ENCODE data around the gene SLC5A3.

Gene SLC5A3

GRCh38 chr21:34110594-34111202 lies 37.3 kb downstream of the SLC5A3 start:
- H2AFZ ChIP-seq (ENCODE audit: low read depth, low read length) = no peak overlapping the region
- H3K4me3 ChIP-seq (ENCODE audit: low read depth in 1 of 2, low read length in 2 of 2) = no peak overlapping the region
- peaks cover 93% of the 10 kb centered on the region for H3K79me2 ChIP-seq (ENCODE audit: insufficient read depth, low read length)
- no peaks in the 10 kb centered on the region for H3K27me3 ChIP-seq (ENCODE audit: insufficient read depth, low read length, poor library complexity)
- no peak overlapping the region for H3K4me2 ChIP-seq (ENCODE audit: insufficient read depth, low read length)
- ATAC-seq (ENCODE audit: insufficient read depth, low read depth) (no peak), DNase-seq (no peak)
- H3K36me3 ChIP-seq (ENCODE audit: insufficient read depth, low read length) = no peaks in the 10 kb centered on the region; the same call in 1 of the 2 replicates
- no peak overlapping the region for H3K27ac ChIP-seq (ENCODE audit: low read length)
- no peaks in the 10 kb centered on the region for H3K4me1 ChIP-seq (ENCODE audit: insufficient read depth, low read length)
- H4K20me1 ChIP-seq (ENCODE audit: insufficient read depth, low read length) = 0 out of 2 replicates have a peak, but pooled peaks cover 4% of the 10 kb centered on the region
- TF ChIP-seq EZH2 (IDR thresholded peaks at IDR 0.05; ENCODE audit: borderline replicate concordance, low read depth, low read length, severe bottlenecking) = no peak
- TF ChIP-seq CTCF (IDR thresholded peaks at IDR 0.05; ENCODE audit: borderline replicate concordance, extremely low read depth, low read length, poor library complexity, severe bottlenecking) = no peak
- no peaks in the 10 kb centered on the region for H3K9me3 ChIP-seq (ENCODE audit: insufficient read depth, low read length, severe bottlenecking)
- H3K9ac ChIP-seq (ENCODE audit: low read depth, low read length) = no peak overlapping the region

DNA sequence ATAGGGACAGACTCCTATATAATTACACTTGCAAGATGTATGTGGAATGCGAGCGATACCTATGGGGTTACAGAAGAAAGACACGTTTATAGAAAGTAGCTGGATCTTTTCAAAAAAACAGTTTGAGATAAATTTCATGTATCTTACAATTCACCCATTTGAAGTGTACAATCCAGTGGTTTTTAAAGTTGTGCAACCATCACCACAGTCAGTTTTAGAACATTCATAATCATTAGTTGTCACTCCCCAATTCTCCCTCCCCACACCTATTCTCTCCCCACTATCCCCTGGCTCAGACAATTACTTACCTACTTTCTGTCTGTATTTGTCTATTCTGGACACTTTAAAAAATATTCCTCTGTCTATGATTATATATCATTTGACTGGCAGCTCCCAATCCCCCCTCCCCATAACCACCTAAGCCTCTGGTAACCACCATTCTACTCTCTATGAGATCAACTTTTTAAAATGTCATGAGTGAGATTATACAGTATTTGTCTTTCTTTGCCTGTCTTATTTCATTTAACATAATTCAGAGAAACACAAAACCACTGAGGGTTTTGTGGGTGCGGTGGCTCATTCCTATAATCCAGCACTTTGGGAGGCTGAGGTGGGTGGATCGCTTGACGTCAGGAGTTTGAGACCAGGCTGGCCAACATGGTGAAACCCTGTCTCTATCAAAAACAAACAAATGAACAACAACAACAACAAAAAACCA lies 39.1 kb downstream of the SLC5A3 start:
- Histone ChIP-seq H3K27ac (ENCODE audit: low read length) (no peak overlapping the region), H3K9ac (ENCODE audit: low read depth, low read length) (no peak overlapping the region), H3K4me3 (ENCODE audit: low read depth in 1 of 2, low read length in 2 of 2) (no peak overlapping the region), H2AFZ (ENCODE audit: low read depth, low read length) (no peak overlapping the region), H3K9me3 (ENCODE audit: insufficient read depth, low read length, severe bottlenecking) (no peaks in the 10 kb centered on the region), H3K4me1 (ENCODE audit: insufficient read depth, low read length) (no peaks in the 10 kb centered on the region), H3K79me2 (ENCODE audit: insufficient read depth, low read length) (peaks cover 92% of the 10 kb centered on the region), H3K27me3 (ENCODE audit: insufficient read depth, low read length, poor library complexity) (no peaks in the 10 kb centered on the region), H4K20me1 (ENCODE audit: insufficient read depth, low read length) (peaks cover 8% of the 10 kb centered on the region; the same call in 1 of the 2 replicates), H3K4me2 (ENCODE audit: insufficient read depth, low read length) (no peak overlapping the region), H3K36me3 (ENCODE audit: insufficient read depth, low read length) (peaks cover 3% of the 10 kb centered on the region; the same call in 1 of the 2 replicates)
- TF ChIP-seq CTCF (IDR thresholded peaks at IDR 0.05; ENCODE audit: borderline replicate concordance, extremely low read depth, low read length, poor library complexity, severe bottlenecking) (no peak), EZH2 (IDR thresholded peaks at IDR 0.05; ENCODE audit: borderline replicate concordance, low read depth, low read length, severe bottlenecking) (no peak)
- ATAC-seq (ENCODE audit: insufficient read depth, low read depth) = no peak
- DNase-seq = no peak

DNA sequence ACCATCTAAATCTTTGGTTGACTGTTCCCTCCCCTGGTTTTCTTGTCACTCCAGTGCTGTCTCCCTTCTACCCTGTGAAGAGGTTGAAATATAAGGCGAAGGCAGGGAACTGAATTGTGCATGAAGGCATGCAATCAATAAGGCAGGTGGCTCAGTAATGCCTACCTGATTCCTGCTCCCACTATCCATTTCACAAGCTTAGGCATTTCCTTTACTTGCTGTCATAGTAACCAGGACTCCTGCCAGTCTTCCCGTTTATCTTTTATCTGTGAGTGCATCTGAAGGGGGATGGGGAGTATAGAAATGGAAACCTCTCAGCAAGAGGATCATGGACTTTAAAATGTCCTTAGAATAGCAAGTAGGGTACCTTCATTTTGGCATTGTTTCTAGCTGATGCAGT lies 40.5 kb downstream of the SLC5A3 start:
- H3K9me3 ChIP-seq (ENCODE audit: insufficient read depth, low read length, severe bottlenecking) = no peaks in the 10 kb centered on the region
- TF ChIP-seq CTCF (IDR thresholded peaks at IDR 0.05; ENCODE audit: borderline replicate concordance, extremely low read depth, low read length, poor library complexity, severe bottlenecking) (no peak), EZH2 (IDR thresholded peaks at IDR 0.05; ENCODE audit: borderline replicate concordance, low read depth, low read length, severe bottlenecking) (no peak)
- no peak for ATAC-seq (ENCODE audit: insufficient read depth, low read depth)
- no peaks in the 10 kb centered on the region for H3K27me3 ChIP-seq (ENCODE audit: insufficient read depth, low read length, poor library complexity)
- H3K4me2 ChIP-seq (ENCODE audit: insufficient read depth, low read length) = no peak overlapping the region
- H3K36me3 ChIP-seq (ENCODE audit: insufficient read depth, low read length) = peaks cover 6% of the 10 kb centered on the region; the same call in 1 of the 2 replicates
- no peak overlapping the region for H3K4me3 ChIP-seq (ENCODE audit: low read depth in 1 of 2, low read length in 2 of 2)
- no peaks in the 10 kb centered on the region for H3K4me1 ChIP-seq (ENCODE audit: insufficient read depth, low read length)
- H3K79me2 ChIP-seq (ENCODE audit: insufficient read depth, low read length) = peaks cover 93% of the 10 kb centered on the region
- H2AFZ ChIP-seq (ENCODE audit: low read depth, low read length) = no peak overlapping the region
- H3K9ac ChIP-seq (ENCODE audit: low read depth, low read length) = no peak overlapping the region
- no peak overlapping the region for H3K27ac ChIP-seq (ENCODE audit: low read length)
- peaks cover 4% of the 10 kb centered on the region; the same call in 1 of the 2 replicates for H4K20me1 ChIP-seq (ENCODE audit: insufficient read depth, low read length)
- no peak for DNase-seq

Measured in DND-41 (cell line).